Activated CD4-positive, alpha-beta T cell treated with anti-CD3 and anti-CD28 coated beads, Interleukin-2, amount 50 U/mL, for 1 hour (primary cell): Measurements from ENCODE around the gene FLOT1.
"Not testable (repeated sequence)": the region's sequence is repeated elsewhere in the genome, so short reads cannot be mapped to it uniquely, and the experiment has no call there.

Source experiments
- DNase-seq: peaks from one replicate; pipeline ENCODE4 v3.0.0-alpha.2; 2020

The FLOT1 gene

GRCh38 chr6:30767158-30767943 is 24.9 kb upstream of the FLOT1 start:
- DNase-seq, result no peak

GRCh38 chr6:30766461-30767157 is 24.1 kb upstream of the FLOT1 start:
- no peak for DNase-seq

DNA sequence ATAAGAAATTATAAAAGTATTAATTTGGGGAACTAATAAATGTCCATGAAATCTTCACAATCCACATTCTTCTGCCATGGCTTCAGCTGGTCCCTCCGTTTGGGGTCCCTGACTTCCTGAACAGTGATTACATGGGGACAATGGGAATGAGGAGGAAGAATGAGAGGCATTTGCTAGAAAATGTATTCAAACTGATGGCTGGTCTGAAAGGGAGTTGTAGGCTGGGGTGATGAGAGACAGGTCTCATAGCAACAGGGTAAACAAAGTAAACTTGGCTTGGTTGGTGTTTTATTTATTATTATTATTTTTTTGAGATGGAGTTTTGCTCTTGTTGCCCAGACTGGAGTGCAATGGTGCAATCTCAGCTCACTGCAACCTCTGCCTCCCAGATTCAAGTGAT is 23.0 kb upstream of the FLOT1 start:
- not testable (repeated sequence) for DNase-seq

DNA sequence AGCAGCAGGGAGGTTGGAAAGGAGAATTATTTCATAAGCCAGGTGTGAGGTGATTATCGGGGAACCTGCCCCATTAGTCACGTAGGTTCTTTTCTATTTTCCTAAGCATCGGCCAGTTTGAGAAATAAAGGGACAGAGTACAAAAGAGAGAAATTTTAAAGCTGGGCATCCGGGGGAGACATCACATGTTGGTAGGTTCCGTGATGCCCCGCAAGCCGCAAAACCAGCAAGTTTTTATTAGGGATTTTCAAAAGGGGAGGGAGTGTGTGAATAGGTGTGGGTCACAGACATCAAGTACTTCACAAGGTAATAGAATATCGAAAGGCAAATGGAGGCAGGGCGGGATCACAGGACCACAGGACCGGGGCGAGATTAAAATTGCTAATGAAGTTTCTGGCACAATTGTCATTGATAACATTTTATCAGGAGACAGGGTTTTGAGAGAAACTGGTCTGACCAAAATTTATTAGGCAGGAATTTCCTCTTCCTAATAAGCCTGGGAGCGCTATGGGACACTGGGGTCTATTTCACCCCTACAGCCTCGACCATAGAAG is 22.1 kb upstream of the FLOT1 start:
- not testable (repeated sequence) for DNase-seq

DNA sequence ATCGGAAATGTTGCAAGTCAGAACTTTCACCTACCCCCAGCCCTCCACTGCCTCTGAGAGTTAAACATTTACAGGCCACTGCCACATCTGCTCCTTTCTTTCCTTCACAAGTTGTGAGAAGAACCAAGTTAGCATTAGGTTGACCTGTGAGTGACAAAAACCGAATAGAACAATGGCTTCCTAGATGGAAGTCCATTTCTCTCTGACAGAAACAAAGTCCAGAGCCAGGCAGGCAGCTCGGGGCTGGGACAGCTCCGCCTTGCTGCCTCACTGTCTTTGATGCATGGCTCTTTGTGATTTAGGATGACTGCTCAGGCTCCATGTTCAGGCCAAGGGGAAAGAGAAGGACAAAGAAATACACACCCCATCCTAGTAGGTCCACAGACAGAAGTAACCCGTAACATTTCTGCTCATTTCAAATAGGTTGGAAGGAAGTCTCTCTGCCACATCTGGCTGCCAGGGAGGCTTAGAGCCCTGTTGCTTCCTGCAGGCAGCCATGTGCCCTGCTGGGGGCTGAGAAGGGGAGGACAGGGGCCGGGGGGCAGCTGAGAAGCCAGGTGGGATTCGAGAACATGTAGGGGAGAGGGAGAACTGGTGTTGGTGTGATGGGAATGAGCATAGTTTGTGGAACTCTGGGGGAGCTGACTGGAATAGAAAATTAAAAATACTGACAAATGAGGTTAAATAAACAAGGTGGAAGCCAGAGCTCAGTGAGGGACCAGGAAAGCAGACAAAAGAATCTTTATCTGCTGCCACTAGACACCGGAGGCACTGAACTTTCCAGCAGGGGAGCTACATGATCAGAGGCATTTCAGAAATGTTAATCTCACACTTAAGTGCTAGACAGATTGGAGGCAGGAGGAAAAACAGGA is 21.4 kb upstream of the FLOT1 start:
- DNase-seq, result no peak

GRCh38 chr6:30763155-30763617 is 20.7 kb upstream of the FLOT1 start:
- no peak for DNase-seq

- DNase-seq, result no peak
Observed at GRCh38 chr6:30761791-30762429, 19.4 kb upstream of the FLOT1 start.

GRCh38 chr6:30760549-30760948 is 18.1 kb upstream of the FLOT1 start:
- no peak for DNase-seq

DNA sequence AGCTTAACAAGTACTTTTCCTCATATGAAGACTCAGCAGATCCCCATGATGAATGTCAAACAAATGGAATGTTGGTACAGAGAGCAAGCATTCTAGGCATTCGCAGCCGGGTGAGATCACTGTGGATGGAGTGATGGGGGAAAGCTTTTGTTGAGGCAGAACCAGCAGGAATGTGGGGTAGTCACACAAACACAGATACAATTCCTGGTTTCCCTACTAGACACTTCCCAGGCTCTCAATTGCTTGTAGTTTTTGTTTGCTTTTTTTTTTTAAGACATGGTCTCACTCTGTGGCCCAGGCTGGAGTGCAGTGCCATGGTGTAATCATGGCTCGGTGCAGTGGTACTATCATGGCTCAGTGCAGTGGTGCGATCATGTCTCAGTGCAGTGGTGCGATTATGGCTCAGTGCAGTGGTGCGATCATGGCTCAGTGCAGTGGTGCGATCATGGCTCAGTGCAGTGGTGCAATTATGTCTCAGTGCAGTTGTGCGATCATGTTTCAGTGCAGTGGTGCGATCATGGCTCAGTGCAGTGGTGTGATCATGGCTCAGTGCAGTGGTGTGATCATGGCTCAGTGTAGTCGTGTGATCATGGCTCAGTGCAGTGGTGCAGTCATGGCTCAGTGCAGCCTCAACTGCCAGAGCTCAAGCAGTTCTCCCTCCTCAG is 17.2 kb upstream of the FLOT1 start:
- DNase-seq, result no peak

GRCh38 chr6:30757261-30757904 is 14.9 kb upstream of the FLOT1 start:
- DNase-seq, result no peak

DNA sequence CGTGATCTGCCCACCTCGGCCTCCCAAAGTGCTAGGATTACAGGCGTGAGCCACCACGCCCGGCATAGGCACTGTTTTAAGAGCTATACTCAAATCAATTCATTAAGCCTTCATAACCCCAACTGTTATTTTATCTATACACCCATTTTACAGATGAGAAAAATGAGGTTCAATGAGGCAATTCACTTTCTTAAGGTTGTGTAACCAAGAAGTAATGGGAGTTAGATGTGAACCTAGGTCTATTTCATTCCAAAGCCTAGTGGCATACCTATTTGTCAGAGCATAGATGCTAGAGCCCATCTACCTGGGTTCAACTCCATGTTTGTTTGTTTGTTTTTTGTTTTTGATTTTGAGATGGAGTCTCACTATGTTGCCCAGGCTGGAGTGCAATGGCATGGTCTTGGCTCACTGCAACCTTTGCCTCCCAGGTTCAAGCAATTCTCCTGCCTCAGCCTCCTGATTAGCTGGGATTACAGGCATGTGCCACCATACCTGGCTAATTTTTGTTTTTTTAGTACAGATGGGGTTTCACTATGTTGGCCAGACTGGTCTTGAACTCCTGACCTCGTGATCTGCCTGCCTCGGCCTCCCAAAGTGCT is 14.0 kb upstream of the FLOT1 start:
- not testable (repeated sequence) for DNase-seq

DNA sequence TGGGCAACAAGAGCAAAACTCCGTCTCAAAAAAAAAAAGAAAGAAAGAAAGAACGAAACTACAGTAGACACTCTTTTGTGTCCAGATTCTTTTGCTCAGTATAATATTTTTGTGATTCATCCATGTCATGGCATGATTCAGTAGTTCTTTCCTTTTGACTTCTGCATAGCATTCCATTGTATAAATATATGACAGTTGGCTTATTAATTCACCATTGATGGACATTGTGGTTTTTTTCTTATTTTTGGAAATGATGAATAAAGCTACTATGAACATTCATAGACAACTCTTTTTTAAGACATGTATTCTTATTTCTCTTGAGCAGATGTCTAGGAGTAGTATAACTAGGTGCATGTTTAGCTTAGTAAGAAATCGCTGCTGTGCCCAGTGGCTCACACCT is 12.1 kb upstream of the FLOT1 start:
- DNase-seq, result no peak

- no peak for DNase-seq
Observed at GRCh38 chr6:30752157-30752927, 9.9 kb upstream of the FLOT1 start.

DNA sequence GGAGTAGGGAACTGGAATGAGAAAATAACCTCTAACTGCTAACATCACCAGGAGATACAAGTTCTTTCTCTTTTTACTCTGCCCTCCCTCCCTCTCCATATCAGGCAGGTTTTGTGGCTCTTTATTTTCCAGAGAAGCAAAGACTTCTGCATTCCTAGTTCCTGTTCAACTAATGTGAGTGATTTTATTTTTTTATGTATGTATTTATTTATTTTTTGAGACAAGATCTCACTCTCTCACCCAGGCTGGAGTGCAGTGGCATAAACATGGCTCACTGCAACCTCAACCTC is 7.8 kb upstream of the FLOT1 start:
- no peak for DNase-seq

GRCh38 chr6:30749554-30750378 is 7.3 kb upstream of the FLOT1 start:
- no peak for DNase-seq

DNA sequence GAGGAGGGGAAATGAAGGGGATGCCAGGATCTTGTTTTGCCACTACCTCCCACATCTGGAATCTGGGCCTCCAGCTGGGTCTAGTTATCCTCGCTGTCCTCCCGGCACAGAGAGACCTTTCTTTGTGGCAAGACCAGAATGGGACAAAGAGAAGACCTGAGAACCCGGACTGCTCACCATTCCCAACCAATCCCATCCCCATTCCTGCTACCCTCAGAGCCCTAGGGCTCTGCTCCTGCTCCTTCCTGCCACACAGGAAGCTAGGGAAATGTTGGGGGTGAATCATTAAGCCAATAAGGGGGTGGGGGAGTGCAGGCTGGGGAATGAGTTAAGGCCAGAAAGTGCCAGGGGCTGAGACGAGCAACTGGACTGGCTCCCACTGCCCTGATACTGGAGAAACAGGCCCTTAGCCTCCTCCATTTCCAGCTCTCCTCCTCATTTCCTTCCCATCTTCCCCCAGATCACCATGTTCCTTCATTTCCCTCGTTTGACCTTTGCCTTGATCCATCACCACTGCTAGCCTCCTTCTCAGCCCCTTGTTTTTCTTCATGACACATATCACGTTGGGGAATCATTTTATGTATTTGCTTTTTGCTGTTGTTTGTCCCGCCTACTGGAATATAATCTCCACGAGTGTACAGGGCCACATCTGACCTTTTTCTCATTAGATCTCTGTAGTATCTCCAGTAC is 6.5 kb upstream of the FLOT1 start:
- no peak for DNase-seq

- DNase-seq, result no peak
Observed at GRCh38 chr6:30747902-30748769, 5.6 kb upstream of the FLOT1 start.

- no peak for DNase-seq
Observed at GRCh38 chr6:30747300-30747687, 4.8 kb upstream of the FLOT1 start.
